Measurements from ENCODE around the gene DYNC2I2.

DNA sequence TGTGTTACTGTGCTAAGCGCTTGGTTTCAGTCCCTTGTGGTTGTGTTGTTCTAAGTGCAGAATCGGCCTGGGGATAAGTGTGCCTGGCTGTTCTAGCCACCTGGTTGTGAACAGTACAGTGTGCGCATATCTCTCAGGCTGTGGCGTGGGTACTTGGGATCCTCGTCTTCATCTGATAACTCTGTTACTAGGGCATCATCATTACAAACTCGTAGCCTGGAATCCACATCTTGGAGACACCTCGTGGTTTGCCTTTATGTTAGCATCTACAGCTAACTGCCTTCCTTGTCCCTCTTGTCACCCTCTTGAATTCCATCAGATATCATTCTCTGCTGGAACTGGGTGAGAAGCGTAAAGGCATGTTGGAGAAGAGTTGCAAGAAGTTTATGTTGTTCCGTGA, 62.8 kb downstream of the DYNC2I2 start:
- TF ChIP-seq, protein P1, sequence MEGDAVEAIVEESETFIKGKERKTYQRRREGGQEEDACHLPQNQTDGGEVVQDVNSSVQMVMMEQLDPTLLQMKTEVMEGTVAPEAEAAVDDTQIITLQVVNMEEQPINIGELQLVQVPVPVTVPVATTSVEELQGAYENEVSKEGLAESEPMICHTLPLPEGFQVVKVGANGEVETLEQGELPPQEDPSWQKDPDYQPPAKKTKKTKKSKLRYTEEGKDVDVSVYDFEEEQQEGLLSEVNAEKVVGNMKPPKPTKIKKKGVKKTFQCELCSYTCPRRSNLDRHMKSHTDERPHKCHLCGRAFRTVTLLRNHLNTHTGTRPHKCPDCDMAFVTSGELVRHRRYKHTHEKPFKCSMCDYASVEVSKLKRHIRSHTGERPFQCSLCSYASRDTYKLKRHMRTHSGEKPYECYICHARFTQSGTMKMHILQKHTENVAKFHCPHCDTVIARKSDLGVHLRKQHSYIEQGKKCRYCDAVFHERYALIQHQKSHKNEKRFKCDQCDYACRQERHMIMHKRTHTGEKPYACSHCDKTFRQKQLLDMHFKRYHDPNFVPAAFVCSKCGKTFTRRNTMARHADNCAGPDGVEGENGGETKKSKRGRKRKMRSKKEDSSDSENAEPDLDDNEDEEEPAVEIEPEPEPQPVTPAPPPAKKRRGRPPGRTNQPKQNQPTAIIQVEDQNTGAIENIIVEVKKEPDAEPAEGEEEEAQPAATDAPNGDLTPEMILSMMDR (IDR thresholded peaks at IDR 0.05), result no peak
- no peak for TF ChIP-seq ZFX (IDR thresholded peaks at IDR 0.05; ENCODE audit: borderline replicate concordance)
